GM18498 (cell line): ENCODE data around the gene MYRF.

Experiments used
- ATAC-seq: cut with Tn5 transposase; IDR thresholded peaks from one replicate; pipeline ENCODE4 v1.9.1; 2021; ENCODE audit warnings: mild to moderate bottlenecking, moderate library complexity; ENCODE audit not compliant: unreplicated experiment

MYRF gene

DNA sequence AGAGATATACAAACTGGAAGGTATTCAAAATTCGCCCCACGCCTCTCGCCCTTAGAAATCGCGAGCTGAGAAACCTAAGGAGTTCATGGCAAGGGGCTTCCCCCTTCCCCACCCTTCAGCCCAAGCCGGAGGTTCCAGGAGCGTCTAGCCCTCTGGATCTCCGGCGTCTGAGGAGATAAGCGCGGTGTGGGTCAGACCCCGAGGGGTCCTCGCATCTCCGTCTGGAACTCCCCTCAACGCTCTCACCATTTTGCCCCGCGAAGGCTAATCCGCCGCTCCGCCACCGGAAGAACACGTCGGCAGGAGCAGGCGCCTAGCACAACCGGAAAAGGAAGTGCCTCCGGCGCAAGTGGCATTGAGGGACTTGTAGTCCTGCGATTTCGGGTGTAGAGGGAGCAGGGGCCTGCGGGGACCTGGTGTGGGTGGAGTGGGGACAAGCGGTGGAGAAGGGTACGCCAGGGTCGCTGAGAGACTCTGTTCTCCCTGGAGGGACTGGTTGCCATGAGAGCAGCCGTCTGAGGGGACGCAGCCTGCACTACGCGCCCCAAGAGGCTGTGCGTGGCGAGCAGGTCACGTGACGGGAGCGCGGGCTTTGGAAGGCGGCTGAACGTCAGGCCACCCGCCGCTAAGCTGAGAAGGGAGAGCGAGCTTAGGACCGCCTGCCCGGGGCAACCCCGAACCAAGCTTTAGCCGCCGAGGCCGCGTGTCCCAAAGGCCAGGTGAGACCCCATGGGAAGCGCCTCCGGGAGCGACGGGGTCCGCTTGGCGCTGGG, 40.1 kb downstream of the MYRF start, which contains the start of the genes FEN1 and TMEM258:
Gene FEN1, plus strand, starts transcription at position 602 of the 773 bp plus-strand sequence. CDS start 2,451 bp downstream, outside the sequence.
Gene TMEM258, minus strand, starts transcription at position 290 of the 773 bp plus-strand sequence. Its CDS starts 41 bp downstream, at position 249.
- ATAC-seq = peak; percentile 84

DNA sequence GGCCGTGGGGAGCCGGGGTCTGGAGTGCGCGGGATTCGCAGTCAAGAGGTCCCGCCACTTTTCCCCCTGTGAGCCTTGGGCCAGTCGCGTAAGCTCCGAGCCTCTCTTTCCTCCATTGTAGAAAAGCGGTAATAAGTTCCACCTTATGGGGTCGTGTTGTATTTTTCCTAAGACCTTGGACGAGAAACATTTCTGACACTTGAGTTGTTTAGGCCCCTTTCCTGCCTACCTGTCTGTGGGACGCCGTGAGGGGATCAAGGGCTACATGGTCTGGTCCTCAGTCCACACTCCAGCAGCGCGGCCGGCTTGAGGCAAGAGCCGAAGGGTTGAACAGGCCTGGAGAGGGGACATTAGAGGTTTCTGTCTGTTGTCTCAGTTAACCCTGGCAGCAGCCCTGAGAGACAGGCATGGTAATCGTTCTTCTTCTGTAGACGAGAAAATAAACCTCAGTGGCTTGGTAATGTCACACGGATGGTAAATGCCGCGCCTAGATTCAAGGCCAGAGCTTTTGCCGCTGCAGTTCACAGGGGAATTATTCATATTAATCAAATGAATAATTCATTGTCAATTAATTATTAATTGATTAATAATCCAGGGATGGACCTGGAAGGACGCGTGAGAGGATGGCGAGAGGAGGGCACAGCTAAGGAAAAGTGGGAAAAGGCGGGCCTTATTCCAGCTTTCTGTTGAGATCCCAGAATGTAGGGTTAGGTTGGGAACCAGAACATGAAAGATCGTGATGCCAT, 40.8 kb downstream of the MYRF start:
- peak; percentile 9 for ATAC-seq

GRCh38 chr11:61793829-61794204, 41.4 kb downstream of the MYRF start:
- no peak for ATAC-seq

DNA sequence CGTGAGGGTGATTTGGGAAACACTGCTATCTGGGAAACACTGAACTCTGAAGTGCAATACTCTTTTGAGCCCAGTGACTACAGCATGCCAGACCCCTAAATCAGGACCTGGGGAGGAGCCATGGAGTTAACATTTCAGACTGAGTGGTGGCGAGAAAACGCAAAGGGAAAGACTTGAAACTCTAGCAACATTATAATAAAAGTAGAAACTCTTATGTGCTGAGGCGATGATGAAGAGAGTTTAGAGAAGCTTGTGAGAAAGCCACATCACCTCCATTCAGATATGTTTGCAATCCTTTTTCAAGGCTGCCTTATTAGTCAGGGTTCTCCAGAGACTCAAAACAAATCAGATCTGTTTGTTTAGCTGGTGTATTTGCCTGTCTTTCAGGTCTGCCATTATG, 42.1 kb downstream of the MYRF start:
- ATAC-seq = no peak

- no peak for ATAC-seq
These were observed 43.0 kb downstream of the MYRF start for GRCh38 chr11:61795459-61795858.

DNA sequence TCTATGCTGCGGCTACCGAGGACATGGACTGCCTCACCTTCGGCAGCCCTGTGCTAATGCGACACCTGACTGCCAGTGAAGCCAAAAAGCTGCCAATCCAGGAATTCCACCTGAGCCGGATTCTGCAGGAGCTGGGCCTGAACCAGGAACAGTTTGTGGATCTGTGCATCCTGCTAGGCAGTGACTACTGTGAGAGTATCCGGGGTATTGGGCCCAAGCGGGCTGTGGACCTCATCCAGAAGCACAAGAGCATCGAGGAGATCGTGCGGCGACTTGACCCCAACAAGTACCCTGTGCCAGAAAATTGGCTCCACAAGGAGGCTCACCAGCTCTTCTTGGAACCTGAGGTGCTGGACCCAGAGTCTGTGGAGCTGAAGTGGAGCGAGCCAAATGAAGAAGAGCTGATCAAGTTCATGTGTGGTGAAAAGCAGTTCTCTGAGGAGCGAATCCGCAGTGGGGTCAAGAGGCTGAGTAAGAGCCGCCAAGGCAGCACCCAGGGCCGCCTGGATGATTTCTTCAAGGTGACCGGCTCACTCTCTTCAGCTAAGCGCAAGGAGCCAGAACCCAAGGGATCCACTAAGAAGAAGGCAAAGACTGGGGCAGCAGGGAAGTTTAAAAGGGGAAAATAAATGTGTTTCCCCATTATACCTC, 43.6 kb downstream of the MYRF start:
- ATAC-seq = no peak

- ATAC-seq = no peak
These were observed 45.0 kb downstream of the MYRF start for GRCh38 chr11:61797263-61797944.

- no peak for ATAC-seq
These were observed 47.3 kb downstream of the MYRF start for GRCh38 chr11:61799665-61800284.

DNA sequence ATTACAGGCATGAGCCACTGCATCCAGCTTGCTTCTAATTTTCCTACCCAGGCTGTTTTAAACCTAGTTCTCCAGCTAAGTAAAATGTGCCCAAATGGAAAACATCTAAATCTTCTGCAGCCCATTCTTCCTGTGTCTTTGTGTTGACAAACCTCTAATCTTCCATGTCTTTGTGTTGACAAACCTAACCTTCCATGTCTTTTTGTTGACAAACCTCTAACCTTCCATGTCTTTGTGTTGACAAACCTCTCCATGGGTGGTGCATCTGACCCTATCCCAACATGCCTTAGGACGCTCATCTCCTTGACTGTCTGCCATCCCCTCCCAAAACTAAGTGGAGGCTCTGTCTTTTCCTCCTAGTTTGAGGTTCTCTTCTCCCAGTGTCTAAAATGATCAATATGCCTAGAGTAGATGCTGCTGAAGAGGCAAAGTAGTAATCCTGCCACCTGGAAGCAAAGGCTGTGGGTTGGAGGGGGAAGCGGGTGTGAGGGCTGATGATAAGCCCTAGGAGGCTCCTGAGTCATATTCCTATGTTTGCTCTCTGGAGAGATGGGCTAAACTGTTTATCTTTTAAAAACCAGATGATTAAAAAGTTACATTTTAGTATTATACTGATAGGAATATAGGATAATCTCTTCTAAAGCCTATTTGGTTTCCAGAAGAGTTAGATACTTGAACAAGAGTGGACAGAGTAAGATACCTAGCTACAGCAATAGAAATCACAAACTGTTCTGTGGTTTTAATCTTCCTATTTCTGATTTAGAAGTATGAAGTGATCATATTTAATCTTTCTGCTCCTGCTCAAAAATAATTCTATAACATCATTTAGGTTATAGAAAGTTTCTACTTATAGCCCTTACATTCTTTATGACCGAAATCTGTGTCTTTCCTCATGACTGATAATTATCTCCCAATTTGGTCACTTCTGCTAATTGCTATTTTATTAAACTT, 48.2 kb downstream of the MYRF start:
- ATAC-seq = no peak

GRCh38 chr11:61802605-61803004, 50.2 kb downstream of the MYRF start:
- ATAC-seq = no peak

GRCh38 chr11:61803889-61804647, 51.6 kb downstream of the MYRF start:
- ATAC-seq = no peak

DNA sequence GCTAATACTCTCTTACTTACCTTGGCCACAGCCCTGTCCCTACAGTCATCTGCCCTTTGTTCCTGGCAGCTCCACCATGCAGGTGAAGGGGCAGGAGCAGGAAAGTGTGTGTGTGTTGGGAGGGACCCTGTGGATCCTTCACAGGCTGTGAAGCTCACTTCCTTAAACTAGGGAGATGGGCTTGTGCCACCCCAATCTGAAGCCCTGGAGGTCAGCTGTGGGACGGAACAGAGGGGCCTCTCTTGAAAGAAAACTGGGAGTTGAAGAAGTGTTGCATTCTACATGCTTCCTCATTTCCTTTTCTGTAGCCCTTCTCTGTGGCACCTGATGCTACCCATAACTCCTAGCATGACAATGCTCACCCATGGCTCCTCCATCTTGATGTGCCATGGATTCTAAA, 52.7 kb downstream of the MYRF start:
- ATAC-seq = no peak

GRCh38 chr11:61806785-61807184, 54.3 kb downstream of the MYRF start:
- no peak for ATAC-seq

DNA sequence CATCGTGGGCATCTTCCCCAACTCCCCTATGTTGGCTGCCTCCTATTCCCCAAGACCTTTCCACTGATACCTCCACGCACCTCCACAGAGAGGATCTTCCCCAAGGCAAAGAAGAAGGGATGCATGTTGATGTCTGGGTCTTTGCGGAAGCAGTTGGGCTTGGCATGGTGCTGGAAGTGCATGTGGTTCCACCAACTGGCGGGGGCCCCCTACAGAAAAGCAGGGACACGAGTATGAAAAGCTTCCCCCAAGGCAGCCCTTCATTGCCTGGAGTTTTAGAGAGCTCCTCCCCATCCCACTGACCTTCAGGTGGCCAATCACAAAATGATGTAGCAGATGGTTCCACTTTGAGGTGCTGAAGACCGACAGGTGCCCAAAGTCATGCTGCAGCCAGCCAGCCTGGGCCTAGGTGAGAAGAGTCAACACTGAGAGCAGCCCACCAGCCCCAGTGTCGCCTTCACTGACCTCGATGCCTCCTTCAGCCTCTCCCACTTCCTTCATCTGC, 58.3 kb downstream of the MYRF start:
- no peak for ATAC-seq

GRCh38 chr11:61811831-61812230, 59.4 kb downstream of the MYRF start:
- no peak for ATAC-seq

- no peak for ATAC-seq
These were observed 60.4 kb downstream of the MYRF start for GRCh38 chr11:61812736-61813411.

DNA sequence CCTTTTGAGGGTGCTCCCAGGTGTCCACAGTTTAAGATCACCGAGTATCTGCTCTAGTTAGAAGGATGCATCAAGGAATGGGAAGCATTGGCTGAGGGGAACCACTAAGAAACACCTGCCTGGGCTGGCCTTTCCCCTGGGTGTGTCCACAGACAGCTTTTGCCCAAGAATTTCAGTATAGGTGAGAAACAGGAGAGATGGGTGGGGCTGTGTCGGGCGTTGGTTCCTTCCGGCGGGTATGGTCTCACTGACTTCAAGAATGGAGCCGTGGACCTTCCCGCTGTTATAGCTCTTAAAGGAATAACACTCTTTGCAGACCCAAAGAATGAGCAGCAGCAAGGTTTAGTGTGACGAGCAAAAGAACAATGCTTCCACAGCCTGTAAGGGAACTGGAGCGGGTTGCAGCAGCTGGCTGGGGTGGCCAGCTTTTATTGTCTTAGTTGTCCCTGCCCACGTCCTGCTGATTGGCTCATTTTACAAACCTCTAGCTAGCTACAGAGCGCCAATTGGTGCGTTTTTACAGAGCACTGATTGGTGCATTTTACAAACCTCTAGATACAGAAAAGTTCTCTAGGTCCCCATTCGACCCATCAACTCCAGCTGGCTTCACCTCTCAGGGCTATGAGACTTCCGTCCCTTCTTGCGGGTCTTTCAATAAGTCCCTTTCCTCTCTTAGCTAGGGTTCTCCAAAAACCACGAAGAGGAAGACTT, 62.0 kb downstream of the MYRF start:
- no peak for ATAC-seq
